COLO668 (cell line): ENCODE measurements around the gene LMAN2L.

Experiments
- DNase-seq: peaks from one replicate; lab custom pipeline; 2025; ENCODE audit not compliant: unreplicated experiment; lab: John Stamatoyannopoulos, UW

Gene LMAN2L

DNA sequence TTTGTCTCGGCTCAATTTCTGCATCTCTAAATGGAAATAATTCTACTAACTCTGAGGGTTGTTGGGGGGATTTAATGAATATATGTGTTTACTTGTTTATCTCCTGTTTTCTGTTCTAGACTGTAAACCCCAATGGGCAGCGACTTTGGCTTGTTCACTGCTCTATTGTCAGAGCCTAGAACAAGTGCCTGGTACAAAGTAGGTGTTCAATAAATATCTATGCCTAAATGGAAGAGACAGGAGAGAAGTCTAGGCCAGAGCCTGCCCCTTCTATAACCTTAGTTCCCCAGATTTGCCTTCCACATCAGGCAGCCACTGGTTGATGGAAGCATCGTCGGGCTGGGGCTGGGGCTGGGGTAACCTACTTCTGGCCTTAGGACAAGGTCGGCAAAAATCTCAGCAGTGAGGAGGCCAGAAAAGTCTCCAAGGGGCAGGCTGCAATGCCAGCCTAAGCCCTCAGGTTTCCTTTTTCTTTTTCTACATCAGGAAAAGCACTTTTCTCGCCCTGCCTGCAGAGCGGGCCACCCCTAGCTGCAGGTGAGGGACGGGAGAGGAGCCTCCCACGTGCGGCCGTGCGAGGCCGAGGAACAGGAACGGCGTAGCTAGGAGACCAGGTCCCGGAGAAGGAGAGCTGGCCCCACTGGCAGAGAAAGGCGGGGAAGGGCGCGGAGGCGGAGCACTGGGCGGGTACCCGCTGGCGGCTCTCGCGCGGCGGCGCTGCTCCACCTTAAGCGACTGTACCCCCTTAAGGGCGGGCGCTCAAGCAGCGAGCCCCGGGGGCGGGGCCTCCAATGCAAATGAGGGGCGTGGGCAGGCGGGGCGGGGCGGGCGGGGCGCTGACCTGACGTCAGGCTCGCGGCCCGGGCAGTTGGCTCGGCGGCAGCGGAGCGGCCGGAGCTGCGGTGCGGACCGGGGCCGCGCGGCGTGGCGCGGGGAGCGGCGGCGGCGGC lies 20.4 kb upstream of the LMAN2L start, which contains the start of gene CNNM4:
TSS of gene CNNM4 (plus strand) at position 867 of the 950 bp plus-strand sequence. CDS start 98 bp downstream, outside the sequence.
- DNase-seq, result peak; percentile 96

DNA sequence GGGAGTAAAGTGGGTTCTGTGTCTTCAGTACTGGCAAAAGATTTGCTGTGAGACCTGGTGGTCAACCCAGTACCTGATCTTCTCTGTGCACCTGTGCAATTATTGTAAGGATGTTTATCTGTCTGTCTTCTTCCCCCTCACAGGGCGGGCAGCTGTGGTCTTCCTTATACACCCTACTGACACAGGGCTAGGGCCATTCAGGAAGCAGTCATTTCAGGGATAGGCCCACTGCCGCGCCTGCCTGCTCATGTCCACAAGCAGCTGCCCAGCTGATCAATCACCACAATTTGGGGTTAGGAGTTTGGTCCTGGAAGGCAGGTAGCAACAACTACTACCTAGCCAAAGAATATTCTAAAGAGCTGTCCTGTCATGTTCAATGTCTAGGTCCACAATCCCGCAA lies 19.7 kb upstream of the LMAN2L start:
- DNase-seq, result no peak

DNA sequence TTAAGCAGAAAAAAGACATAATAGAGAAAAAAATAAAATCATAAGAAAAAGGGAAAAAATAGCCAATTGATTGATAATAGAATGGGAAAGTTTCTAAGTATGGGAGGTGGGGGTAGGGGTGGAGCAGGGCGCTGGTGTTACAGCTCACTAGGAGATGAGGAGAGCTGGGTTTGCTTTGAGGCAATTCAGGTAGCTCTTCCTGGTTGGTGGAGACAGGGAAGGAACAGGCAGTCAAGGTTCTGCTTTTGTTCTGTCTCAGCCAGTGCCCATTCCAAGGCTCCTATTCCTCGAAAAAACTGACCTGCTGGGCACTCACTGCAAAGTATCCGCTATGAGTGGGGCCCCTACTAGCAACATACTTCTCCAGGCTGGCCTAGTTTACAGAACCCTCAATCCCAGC lies 19.1 kb upstream of the LMAN2L start:
- DNase-seq, result no peak

DNA sequence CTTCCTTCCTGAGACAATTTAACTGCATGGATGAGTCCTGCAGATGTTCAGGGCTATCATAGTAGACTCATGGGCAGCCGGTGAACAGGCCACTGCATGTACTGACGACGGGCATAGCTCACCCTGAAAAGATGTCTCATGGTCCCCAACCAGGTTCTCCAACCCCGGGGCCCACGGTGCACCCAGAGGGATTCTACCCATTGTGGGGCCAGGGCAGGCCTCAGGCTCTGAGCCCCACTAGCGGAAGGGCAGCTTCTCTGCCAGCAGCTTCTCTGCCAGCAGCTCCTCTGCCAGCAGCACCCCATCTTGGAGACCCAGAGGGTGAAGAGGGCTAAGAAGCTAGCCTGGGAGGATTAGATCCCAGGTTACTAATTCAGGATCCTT lies 17.6 kb upstream of the LMAN2L start:
- no peak for DNase-seq

DNA sequence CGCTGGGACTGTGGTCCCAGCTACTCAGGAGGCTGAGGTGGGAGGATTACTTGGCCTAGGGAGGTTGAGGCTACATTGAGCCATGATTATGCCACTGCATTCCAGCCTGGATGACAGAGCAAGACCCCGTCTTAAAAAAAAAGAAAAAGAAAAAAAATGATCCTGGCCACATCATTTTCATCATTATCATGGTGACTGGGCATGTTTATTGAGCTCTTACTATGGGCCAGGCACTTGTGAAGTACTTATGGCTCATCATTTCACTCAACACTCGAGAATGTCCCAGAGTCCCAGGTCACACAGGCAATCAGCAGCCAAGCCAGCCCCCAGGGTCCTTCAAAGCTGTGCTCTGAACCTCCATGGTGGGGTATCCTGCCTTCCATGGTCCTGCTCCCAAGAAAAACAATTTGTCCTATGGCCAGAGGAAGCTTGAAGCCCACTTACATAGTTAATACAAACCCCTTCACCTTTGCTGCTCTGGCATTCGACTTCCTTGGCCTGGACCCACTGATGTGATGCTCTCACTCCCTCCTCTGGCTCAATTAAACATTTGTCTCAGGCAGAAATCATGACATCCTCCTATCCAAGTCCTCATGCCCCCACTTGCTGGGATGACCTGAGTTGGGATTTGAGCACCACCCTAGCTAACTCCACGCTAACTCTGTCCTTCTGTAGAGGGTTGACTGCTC lies 17.1 kb upstream of the LMAN2L start:
- DNase-seq, result no peak

DNA sequence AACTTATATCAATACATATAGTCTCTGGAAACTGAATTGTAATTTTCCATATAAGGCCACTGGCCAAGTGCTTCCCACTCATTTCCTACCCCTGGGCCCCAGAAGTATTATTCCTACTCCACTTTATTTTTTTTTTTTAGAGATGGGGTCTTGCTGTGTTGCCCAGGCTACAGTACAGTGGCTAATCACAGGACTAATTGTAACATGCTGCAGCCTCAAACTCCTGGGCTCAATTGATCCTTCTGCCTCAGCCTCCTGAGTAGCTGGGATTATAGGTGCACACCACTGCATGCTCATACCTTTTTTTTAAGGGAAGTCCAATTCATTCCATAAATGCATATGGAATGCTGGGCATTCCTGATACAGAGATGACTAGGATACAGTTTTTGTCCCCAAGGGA lies 14.5 kb upstream of the LMAN2L start:
- no peak for DNase-seq

DNA sequence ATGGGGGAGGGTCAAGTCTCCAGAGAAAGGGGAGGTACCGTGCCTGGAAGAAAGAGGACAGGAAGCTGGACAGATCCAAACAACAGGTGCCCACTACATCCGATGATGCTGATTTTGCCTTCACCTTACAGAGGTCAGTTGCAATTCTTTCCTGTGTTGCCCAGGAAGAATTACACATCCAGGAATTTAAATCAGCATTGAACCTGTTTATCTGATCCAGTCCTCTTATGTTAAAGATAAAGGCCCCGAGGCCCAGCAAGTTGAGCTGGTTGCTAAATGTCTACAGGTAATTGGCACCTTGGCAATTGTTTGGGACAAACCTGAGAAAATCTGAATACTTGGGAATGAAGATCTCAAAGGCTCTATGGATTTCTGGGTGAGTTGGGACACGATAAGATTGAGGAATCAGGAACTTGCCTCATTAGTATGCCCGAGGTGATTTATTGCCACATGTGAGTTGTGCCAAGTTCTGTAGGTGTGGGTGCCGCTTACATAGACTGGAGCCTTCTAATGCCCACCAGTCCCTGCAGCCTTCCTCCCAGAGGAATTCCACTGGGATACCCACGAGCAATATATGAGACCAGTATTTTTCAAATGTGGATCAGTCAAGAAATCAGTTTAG lies 13.9 kb upstream of the LMAN2L start:
- DNase-seq, result no peak

DNA sequence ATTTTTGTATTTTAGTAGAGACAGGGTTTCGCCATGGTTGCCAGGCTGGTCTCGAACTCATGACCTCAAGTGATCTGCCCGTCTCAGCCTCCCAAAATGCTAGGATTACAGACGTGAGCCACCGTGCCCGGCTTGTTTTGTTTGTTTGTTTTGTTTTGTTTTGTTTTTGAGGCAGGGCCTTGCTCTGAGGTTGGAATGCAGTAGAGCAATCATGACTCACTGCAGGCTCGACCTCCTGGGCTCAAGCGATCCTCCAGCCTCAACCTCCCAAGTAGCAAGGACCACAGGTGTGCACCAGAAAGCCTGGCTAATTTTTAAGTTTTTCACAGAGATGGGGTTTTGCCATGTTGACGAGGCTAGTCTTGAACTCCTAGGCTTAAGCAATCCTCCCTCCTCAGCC lies 11.9 kb upstream of the LMAN2L start:
- no peak for DNase-seq

DNA sequence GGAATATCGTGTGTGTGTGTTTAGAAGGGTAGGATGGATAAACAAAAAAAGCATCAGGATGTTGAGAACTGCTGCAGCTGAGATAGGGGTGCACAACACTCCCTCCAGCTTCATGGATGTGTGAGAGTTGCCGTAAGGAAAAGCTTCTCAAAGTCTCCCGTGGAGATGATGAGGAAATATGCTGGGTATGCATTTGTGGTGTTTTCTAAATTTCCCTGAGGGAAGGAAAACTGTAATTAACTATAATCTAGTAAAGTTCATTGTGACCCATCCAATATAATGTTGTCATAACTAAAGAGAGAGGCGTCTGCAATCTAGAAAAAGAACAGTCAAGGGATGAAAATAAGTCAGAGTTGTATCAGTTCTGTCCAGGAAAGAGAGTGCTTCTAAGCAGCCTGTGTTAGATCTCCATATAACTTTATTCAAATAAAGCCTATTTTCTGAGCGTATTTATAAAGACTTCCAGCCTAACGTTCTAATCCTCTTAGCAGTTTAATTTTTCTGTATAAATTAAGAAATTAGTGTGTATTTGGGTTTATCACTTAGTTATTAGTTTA lies 7.3 kb upstream of the LMAN2L start:
- no peak for DNase-seq

DNA sequence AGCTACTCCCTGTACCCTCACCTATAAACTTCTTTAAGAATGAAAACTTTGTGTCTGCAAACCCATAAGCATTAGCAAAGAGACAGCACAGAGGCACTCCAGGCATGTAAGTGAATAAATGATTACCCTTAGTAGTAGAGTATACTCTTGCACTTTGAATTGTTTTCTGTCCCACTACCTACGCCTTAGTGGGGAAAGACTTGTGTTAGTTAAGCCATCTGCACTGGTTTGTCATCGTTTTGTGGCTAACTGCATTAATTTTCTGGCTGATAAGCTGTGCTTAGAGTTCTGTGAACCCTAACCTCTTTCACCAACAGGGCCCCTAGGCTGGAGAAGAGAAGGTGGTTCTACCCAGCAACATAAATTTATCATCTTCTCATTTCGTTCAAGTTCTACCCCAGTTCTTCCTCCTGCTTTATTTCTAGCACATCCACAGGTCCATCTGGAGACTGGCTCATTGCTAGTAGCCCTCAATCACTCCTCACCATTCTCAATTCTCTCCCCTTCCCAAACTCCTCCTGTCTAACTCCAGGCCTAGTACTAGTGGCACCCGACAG lies 710 bp downstream of the LMAN2L start:
- DNase-seq, result no peak

DNA sequence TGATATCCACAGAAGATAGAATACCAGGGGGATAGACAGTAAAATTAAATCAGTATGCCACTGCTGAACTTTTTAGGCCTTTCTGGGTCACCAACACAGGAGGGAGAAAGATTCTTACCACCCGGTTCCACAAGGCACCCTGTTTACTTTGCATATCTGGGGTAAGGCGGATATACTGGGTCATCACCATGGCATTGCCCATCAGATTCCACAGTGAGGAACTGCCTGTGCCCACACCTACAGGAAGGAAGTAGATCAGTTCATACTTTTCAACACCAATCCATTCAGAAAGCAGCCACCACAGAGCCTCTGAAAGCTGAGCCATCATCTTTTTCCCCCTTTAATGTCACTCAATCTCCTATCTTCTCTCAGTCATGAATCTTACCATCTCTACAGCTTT lies 2.0 kb downstream of the LMAN2L start:
- no peak for DNase-seq

DNA sequence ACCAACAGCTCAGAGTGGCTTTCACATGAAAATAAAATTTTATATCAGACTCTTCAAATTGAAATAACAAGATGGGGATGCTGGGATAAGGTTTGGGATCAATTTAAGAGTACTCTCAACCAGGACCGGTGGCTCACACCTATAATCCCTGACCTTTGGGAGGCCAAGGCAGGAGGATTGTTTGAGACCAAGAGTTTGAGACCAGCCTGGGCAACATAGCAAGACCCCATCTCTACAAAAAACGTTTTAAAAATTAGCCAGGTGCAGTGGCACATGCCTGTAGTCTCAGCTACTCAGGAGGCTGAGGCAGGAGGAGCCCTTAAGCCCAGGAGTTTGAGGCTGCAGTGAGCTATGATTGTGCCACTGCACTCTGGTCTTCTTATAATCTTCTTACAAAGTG lies 2.6 kb downstream of the LMAN2L start:
- DNase-seq, result no peak

DNA sequence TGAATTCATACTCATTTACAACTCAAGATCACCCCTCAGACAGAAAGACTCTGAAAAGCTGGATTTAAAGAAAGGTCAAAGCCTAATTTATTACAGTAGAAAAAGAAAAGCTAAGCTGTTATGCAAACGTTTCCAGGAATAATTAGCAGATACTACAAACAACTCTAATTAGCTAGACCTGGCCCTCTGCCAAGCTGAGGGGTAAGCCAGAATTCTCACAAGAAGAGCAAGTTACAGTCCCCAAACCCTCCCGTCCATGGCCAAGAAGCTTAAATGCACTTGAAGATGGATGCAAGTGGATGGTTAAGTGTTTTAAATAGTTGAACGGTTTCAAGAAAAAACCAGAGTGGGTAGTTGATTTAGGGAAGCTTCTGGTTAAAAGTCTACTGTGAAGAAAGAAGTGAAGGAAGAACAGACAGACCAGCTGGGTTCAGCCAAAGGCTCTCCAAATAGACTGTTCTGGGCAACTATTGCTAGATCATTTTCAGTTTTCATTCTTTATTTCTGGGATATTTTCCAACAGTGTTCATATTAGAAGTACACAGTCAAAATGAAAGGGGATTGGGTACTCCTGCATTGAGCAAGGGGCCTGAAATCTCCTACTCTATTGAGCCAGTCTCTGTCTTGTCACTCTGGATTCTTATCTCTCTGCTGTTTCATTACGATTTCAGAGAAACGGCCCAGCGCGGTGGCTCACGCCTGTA lies 4.8 kb downstream of the LMAN2L start:
- no peak for DNase-seq

DNA sequence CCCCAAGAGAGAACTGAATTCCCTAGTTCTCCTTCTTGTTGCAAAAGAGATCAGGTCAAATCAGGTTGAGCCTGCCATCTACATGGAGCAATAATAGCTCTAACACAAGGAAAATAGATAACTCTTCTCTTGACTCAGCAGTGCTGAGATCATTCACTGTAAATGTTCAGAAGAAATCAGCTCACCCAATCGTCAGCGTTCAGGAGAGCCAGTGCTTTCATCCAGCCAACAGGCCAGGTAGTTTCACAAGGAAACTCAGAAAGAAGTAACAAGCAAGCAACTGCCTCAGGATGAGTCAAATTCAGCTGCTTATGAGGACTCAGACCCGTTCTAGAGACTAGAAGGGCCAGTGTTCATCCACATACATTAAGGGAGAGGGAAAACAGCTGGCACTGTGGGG lies 5.9 kb downstream of the LMAN2L start:
- DNase-seq, result no peak

DNA sequence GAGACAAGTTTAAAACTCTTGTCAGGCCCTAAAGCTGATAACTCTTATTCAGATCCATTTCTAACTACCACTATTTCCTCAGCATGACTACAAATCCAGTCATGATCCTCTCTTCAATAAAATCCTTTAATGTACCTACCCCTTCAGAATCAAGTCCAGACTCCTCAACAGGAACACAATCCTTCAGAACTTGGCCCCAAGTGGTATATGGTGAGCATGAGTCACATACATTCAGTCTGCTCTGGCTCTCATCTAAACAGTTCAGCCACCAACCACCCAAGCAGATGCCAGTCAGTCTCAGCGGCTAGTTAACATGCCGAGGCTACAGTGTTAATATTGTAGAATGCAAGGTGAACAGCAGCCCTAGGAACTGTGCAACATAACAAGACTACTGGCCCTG lies 9.7 kb downstream of the LMAN2L start:
- DNase-seq, result no peak

DNA sequence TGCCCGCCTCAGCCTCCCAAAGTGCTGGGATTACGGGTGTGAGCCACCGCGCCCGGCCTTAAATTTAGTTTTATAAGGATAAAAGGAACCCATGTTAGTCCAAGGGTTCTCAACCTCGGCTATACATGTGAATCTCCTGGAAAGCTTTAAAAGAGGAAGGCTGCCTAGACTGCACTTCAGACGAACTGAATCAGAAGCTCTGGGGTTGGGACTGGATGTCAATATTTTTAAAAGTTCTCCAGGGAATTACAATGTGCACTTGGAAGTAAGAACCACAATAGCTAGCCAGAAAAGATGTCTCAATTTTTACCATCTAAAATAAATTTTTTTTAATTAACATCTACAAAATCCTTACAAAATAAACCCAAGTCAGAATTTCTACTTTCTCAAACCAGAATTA lies 10.1 kb downstream of the LMAN2L start:
- no peak for DNase-seq

DNA sequence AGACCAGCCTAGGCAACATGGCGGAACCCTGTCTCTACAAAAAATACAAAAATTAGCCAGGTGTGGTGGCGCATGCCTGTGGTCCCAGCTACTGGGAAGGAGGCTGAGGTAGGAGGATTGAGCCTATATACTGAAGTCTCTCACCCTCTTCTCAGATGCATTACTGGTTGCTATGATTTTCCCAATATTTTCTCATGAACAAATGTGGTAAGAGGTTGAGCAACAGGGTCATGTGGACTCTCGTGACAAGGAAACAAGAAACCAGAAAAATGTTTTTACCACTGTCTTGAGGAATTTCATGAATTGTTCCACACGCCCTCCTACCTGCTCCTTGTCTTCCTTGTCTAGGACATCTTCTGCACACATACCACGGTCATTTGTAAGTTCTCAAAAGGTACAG lies 12.4 kb downstream of the LMAN2L start:
- no peak for DNase-seq

DNA sequence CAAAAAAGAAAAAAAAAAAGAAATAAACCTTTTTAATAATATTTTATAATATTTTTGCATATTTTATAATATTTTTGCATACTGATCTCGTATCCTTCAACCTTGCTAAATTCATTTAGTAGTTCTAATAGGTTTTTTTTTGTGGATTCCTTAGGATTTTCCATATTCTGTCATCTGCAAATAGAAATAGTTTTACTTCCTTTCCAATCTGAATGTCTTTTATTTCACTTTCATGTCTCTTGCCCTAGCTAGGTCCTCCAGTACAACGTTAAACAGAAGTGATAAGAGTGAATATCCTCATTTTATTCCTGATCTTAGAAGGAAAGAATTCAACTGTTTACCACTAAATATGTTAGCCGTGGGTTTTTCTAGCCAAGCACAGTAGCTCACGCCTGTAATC lies 13.7 kb downstream of the LMAN2L start:
- DNase-seq, result no peak

DNA sequence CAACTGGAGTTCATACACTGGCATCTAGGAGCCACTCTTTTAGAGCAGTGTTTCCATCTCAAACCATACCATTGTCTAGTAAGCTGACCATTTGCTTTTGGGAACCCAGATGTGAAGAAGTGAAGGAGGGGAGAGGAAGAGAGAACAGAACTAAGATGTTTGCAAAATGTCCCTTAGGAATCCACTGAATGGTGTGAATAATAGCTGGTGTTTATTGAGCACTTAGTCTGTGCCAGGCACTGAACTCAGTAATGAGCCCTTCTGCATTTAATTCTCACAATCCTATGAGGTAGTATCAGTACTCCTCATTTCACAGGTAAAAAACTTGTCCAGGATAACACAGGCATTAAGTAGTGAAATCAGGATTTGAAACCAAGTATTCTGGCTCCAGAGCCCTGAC lies 23.5 kb downstream of the LMAN2L start:
- no peak for DNase-seq

DNA sequence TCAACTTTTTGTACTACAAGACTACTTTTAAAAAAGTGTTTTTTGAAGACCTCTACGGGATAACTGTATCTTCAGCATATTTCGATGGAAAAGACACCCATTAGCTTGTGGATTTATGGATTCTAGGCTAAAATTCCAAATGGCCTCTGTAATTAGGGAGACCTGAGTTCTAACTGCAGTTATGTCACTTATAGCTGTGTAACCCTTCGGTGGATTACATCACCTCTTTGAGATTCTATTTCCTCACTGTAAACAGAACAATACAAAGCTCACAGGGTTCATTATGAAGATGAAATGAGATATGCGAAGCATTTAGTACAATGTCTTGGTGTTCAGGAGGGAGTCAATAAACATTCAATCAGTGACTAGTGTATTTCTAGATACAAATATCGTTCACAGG lies 24.2 kb downstream of the LMAN2L start:
- no peak for DNase-seq

DNA sequence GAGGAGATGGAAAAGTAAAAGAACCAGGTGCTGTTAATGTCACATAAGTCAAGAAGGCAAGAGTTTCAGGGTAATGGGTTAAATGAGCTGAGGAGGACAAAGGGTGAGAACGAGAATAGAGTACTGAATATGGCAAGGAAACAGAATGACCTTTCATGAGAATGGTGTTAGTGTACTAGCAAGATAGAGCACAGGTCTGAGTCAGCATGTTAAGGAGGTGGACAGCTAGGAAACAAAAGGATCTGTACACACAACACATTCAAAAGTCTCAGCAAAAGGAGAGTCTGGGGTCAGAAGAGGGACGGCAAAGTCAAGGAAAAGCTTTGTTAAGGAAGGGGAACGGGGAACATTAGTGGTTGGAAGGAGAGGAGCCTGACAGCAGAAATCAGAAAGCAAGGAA lies 28.9 kb downstream of the LMAN2L start:
- no peak for DNase-seq
